HG02943 (cell line): Measurements from ENCODE around the gene KRTAP9-3.
"Not testable (repeated sequence)": the region's sequence is repeated elsewhere in the genome, so short reads cannot be mapped to it uniquely, and the experiment has no call there.

Experiments
- ATAC-seq: cut with Tn5 transposase; IDR thresholded peaks from one replicate; pipeline ENCODE4 v1.9.1; 2021; ENCODE audit warnings: mild to moderate bottlenecking, low read depth, moderate library complexity; ENCODE audit not compliant: unreplicated experiment

KRTAP9-3 gene, protein sequence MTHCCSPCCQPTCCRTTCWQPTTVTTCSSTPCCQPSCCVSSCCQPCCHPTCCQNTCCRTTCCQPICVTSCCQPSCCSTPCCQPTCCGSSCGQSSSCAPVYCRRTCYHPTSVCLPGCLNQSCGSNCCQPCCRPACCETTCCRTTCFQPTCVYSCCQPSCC

DNA sequence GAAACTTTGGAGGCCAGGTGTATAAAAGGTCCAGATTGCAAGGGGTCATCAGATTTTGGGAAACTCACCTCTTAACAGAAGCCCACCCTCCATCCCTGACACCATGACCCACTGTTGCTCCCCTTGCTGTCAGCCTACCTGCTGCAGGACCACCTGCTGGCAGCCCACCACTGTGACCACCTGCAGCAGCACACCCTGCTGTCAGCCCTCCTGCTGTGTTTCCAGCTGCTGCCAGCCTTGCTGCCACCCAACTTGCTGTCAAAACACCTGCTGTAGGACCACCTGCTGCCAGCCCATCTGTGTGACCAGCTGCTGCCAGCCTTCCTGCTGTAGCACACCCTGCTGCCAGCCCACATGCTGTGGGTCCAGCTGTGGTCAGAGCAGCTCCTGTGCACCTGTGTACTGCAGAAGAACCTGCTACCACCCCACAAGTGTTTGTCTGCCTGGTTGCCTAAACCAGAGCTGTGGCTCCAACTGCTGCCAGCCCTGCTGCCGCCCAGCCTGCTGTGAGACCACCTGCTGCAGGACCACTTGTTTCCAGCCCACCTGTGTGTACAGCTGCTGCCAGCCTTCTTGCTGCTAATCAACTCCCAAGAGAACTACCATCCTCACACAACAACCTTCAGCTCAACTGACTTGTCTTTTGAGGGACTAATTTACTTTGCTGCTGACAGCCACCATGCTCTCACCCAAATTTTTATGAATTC, at the start of gene KRTAP9-3:
KRTAP9-3 (plus strand) TSS at position 51 of the 707 bp plus-strand sequence; CDS start at position 104, 53 bp downstream.
- not testable (repeated sequence) for ATAC-seq

DNA sequence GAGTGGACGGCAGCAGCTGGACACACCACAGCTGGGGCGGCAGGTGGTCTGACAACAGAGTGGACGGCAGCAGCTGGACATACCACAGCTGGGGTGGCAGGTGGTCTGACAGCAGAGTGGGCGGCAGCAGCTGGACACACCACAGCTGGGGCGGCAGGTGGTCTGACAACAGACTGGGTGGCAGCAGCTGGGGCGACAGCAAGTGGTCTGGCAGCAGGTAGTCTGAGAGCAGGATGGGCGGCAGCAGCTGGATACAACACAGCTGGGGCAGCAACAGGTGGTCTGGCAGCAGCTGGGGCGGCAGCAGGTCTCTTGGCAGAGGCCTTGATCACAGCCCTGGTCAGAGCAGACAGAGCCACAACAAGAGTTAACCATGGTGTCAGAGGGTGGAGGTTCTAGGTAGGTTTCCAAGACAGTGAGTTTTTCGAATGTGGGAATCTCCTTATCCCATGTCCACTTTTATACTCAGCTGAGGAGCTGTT, 47.7 kb upstream of the KRTAP9-3 start, which contains the start of gene KRTAP4-1:
KRTAP4-1 (minus strand) TSS at position 432 of the 482 bp plus-strand sequence; CDS start at position 375, 57 bp downstream.
- ATAC-seq = no peak

DNA sequence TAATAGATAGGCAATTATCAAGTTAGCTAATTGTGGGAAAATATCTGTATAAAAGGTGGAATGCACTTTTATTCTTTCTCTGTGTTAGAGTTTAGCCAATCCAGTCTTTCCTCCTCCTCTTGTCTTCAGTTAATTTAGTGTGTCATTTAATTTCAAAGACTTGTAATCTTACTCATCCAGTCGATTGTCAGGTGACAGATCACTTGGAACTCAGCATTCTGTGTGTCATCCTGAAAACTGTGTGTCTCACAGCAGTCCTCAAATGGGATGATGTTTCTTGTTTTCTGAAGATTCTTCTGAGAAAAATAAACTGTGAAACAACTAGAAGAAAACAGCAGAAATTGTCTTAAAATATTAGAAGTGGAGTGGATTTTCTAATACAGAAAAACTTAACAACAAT, 47.2 kb upstream of the KRTAP9-3 start:
- ATAC-seq = no peak

DNA sequence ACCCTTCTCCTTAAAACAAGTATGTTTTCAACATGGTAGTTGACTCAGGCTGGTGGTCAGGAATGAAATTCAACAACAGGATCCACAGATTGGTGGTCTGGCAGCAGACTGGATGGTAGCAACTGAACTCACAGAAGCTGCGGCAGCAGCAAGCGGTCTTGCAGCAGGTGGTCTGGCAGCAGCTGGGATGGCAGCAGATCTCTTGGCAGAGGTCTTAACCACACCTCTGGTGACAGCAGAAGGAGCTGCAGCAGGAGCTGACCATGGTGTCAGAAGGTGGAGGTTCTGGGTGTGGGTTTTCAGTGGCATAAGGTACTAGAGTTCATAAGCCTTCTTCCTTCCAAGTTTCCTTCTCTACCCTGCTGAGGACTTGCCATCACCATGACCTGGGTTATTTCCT, 45.4 kb upstream of the KRTAP9-3 start:
- no peak for ATAC-seq

DNA sequence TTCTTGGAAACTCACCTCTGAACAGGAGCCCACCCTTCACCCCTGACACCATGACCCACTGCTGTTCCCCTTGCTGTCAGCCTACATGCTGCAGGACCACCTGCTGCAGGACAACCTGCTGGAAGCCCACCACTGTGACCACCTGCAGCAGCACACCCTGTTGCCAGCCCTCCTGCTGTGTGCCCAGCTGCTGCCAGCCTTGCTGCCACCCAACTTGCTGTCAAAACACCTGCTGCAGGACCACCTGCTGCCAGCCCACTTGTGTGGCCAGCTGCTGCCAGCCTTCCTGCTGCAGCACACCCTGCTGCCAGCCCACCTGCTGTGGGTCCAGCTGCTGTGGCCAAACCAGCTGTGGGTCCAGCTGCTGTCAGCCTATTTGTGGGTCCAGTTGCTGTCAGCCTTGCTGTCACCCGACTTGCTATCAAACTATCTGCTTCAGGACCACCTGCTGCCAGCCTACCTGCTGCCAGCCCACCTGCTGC, 42.4 kb upstream of the KRTAP9-3 start, which contains the start of gene KRTAP9-1:
KRTAP9-1 (plus strand) TSS at position 51 of the 482 bp plus-strand sequence; CDS start at position 51, 0 bp downstream.
- ATAC-seq = not testable (repeated sequence)

DNA sequence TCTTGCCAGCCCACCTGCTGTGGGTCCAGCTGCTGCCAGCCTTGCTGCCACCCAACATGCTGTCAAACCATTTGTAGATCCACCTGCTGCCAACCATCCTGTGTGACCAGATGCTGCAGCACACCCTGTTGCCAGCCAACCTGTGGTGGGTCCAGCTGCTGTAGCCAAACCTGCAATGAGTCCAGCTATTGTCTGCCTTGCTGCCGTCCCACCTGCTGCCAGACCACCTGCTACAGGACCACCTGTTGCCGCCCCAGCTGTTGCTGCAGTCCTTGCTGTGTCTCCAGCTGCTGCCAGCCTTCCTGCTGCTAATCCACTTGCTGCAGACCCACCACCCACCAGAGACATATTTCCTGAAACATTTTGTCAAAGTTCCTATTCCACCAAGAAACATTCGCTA, 41.9 kb upstream of the KRTAP9-3 start:
- no peak for ATAC-seq

DNA sequence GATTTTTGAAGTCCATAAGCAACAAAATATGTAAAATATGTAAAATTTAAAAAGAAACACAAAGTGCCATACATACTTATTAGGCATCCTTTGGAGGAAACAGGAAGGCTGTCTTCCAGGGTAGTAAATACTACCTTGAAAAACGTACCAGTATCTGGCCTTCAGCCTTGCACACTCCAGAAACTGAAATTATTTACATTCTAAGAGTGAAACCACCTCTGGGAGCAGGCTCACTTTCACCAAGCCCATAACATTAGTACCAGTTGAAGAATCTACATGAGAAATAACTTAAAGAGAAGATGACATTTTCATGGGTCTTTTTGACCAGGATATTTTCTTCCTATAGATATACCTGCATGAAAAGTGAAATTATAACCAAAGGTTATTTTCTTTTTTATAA, 36.2 kb upstream of the KRTAP9-3 start:
- ATAC-seq = no peak

DNA sequence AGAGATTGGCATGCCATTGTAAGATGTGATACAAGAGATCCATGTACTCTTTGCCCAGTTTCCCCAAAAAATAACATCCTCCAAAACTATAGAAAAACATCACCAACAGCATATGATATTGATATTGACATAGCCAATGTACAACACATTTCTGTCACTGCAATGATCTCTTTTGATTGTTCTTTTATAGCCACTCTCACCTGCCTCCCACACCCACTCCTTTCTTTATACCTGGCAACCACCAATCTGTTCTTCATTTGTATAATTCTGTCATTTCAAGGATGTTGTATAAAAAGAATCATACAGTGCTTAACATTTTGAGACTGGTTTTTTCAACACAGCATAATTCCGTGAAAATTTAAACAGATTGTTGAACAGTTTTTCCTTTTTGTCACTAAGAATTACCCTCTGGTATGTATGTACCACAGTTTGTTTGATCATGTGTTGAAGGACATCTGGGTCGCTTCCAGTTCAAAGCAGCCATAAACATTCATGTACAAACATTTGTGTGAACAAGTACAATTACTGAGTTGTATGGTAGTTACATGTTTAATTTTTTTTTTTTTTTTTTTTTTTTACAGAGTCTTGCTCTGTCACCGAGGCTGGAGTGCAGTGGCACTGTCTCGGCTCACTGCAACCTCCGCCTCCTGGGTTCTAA, 32.7 kb upstream of the KRTAP9-3 start:
- ATAC-seq = no peak

DNA sequence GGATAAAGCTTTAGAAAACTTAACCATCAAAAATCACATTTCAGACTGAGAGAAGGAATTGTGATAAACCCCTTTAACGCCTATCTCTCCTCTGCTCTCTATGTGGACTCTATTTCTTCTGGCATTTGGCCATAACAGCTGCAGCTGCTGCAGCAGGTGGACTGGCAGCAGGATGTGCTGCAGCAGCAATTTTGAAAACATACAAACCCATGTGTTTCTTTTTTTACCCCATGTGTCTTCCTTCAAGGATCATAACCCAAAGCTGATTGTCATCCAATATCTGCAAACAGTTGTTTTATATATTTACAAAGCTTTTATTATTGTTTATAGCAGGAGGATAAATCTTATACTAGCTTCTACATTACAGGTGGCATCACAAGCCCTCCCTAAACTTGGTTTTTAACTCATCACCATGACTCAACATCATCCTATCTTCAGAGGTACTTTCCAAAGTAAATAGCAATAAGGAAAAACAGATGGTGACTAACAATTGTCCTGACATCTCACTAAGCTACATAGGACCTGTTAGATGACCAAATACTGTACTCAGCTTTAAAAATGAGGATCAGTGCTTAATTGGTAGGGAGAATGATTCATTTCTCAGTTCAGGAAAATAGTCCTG, 20.3 kb upstream of the KRTAP9-3 start:
- no peak for ATAC-seq

DNA sequence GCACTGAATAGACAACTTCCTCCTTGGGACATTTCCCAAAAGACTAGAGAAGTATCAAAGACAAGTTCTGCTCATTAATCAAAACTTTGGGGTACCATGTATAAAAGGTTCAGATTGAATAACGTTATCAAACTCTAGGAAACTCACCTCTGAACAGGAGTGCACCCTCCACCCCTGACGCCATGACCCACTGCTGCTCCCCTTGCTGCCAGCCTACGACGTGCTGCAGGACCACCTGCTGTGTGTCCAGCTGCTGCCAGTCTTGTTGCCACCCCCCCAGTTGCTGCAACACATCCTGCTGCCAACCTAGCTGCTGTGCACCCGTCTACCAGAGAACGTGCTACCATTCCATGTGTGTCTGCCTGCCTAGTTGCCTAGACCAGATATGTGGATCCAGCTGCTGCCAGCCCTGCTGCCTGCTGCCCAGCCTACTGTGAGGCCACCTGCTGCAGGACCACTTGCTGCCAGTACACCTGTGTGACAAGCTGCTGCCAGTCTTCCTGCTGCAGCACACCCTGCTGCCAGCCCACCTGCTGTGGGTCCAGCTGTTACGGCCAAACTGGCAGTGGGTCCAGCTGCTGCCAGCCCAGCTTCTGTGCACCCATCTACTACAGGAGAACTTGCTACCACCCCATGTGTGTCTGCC, 19.6 kb upstream of the KRTAP9-3 start:
- no peak for ATAC-seq

DNA sequence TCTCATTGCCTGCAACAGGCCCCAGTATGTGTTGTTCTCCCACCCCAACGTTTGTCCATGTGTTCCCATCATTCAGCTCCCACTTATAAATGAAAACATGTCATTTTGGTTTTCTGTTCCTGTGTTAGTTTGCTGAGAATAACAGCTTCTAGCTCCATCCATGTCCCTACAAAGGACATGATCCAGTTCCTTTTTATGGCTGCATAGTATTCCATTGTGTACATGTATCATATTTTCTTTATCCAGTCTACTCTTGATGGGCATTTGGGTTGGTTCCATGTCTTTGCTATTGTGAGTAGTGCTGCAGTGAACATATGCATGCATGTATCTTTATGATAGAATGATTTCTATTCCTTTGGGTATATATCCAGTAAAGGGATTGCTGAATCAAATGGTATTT, 16.6 kb upstream of the KRTAP9-3 start:
- ATAC-seq = no peak

DNA sequence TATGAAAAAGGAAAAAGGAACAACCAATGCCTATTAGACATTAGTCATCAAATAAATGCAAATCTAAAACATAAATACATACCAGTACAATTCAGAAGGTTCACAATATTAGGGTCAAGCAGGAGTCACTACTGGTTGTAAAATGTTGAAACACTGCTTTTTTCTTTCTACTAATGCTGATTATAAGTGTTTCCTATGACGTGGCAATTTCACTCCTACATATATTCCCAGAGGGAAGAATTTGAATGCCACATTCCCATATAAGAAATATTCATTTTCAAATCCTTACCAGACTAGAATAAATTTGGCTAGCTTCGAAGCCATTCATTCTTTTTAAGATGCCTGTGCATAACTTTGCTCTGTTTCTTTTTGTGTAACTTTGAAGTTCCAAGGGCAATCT, 8.4 kb upstream of the KRTAP9-3 start:
- ATAC-seq = no peak

DNA sequence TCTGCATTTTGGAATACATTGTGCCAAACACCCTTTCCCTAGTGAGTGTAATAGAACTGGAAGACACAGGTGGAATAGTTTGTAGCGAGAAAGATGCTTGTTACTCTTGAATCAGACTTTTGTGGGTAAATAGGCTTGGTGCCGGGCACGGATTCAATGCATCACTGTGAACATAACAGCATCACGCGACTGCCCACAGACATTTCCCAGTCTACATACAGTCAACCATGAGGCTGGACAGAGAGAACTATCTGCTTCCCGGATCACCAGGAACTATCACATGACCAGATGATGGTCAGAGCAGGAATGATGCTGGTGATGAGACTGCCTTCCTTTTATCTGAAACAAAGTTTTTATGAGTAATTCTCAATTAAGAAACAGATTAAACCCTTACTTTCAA, 6.2 kb upstream of the KRTAP9-3 start:
- ATAC-seq = no peak

DNA sequence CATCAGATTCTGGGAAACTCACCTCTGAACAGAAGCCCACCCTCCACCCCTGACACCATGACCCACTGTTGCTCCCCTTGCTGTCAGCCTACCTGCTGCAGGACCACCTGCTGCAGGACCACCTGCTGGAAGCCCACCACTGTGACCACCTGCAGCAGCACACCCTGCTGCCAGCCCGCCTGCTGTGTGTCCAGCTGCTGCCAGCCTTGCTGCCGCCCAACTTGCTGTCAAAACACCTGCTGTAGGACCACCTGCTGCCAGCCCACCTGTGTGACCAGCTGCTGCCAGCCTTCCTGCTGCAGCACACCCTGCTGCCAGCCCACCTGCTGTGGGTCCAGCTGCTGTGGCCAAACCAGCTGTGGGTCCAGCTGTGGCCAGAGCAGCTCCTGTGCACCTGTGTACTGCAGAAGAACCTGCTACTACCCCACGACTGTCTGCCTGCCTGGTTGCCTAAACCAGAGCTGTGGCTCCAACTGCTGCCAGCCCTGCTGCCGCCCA, 5.6 kb upstream of the KRTAP9-3 start, which contains the start of gene KRTAP9-2:
KRTAP9-2 (plus strand) TSS at position 51 of the 498 bp plus-strand sequence; CDS start at position 58, 7 bp downstream.
- ATAC-seq = not testable (repeated sequence)

DNA sequence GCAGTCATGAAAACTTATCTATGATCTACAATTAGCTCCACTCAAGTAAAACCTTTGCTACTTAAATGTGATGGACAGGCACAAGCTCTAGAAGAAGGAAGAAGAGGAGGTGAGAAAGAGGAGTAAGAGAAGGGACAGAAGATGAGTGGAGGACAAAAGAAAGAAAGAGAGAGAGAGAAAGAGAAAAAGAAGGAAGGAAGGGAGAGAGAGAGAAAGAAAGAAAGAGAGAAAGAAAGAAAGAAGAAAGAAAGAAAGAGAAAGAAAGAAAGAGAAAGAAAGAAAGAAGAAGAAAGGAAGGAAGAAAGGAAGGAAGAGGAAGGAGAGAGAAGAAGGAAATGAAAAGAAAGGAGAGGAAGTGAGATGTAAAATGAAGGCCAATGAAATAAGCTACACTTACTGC, 2.2 kb upstream of the KRTAP9-3 start:
- ATAC-seq = no peak

DNA sequence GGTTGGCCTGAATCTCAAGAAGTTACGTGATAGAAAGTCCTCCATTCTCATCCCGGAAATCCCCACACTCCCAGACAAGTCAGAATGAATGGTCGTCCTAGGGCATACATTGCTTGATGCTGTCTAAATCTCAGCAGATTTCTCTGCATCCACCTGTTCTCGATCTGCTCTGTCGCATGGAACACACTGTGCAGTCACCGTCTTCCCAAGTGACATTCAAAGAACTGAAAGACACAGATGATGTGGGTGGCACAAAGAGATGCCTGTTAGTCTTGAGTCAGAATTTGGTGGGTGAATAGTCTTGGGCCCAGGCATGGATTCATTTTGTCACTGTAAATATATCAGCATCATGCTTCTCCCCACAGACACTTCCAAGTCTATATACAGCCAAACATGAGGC, 518 bp upstream of the KRTAP9-3 start:
- no peak for ATAC-seq

DNA sequence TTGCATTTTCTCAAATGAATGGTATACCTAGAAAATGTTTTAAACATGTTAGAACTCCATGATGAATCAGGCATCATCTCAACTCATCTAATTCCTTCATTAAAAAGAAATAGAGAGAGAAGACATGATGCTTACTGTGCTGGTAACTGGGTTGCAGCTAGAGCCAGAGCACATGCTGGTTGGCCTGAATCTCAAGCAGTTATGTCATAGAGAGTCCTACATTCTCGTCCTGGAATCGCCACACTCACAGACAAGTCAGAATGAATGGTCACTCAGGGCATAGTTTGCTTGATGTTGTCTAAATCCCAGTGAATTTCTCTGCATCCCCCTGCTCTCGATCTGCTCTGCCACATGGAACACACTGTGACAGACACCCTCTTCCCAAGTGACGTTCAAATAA, 4.9 kb downstream of the KRTAP9-3 start:
- ATAC-seq = not testable (repeated sequence)

DNA sequence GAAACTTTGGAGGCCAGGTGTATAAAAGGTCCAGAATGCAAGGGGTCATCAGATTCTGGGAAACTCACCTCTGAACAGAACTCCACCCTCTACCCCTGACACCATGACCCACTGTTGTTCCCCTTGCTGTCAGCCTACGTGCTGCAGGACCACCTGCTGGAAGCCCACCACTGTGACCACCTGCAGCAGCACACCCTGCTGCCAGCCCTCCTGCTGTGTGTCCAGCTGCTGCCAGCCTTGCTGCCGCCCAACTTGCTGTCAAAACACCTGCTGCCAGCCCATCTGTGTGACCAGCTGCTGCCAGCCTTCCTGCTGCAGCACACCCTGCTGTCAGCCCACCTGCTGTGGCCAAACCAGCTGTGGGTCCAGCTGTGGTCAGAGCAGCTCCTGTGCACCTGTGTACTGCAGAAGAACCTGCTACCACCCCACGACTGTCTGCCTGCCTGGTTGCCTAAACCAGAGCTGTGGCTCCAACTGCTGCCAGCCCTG, 5.7 kb downstream of the KRTAP9-3 start, which contains the start of gene KRTAP9-8:
KRTAP9-8 (plus strand) TSS at position 51 of the 489 bp plus-strand sequence; CDS start at position 104, 53 bp downstream.
- not testable (repeated sequence) for ATAC-seq

DNA sequence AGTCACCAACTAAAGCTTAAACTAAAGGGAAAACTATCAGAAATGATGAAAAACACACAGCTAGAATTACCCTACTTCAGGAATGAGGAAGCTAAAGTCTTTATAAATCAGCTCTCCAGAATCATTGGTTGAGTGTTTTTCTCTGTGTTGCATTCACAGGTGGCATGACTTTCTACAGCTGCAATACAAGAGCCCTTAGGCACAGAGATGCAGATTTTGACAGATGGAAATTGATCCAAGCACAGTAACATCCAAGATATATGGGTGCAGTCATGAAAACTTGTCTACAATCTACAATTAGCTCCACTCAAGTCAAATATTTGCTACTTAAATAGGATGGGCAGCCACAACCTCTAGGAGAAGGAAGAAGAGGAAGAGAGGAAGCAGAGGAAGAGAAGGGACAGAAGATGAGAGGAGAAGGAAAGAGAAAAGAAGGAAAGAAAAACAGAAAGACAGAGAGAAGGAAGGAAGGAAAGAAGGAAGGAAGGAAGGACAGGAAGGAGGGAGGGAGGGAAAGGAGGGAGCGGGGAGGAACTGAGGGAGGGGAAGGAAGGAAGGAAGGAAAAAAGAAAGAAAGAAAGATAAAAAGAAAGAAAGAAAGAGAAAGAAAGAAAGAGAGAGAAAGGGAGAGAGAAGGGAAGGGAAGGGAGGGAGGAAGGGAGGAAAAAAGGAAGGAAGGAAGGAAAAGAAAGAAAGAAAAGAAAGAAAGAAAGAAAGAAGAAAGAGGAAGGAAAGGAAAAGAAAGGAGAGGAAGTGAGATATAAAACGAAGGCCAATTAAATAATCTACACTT, 14.9 kb downstream of the KRTAP9-3 start:
- ATAC-seq = not testable (repeated sequence)
